Measurements from ENCODE around the gene C2. TPM values are rescaled to one million over a fixed set of nuclear protein-coding genes. Genes with fewer than 3 reads are reported as not detected.
A peak's percentile ranks its signal among the peaks of the same experiment; 100 is the strongest.

Gene C2
- total and polyA plus RNA-seq, 8 donors = 1.7 to 24.6 (median 4.9) TPM; not detected in 1

DNA sequence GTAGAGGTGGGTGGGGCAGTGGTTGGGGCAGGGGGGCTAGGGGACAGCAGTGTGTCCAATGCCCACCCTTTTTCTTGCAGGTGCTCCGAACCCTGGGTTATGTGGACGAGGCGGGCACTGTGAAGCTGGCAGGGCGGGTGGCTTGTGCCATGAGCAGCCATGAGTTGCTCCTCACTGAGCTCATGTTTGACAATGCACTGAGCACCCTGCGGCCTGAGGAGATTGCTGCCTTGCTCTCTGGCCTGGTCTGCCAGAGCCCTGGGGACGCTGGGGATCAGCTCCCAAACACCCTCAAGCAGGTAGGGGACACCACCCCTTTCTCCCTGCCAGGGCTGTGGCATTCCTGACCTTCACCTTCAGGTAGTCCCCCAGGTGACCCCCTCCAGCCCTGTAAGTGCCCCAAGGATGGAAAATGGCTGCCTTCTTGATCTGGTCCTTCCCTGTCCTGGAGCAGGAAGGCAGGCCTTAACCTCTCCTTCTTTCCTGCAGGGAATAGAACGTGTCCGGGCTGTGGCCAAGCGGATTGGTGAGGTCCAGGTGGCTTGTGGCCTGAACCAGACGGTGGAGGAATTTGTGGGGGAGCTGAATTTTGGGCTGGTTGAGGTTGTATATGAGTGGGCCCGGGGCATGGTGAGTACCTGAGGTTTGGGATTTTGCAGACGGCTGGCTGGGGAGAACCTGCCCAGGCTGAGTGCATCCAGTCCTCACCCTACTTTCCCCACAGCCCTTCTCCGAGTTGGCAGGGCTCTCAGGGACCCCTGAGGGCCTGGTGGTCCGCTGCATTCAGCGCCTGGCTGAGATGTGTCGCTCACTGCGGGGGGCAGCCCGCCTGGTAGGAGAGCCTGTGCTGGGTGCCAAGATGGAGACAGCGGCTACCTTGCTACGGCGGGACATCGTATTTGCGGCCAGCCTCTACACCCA is 41.5 kb downstream of the C2 start:
- TF ChIP-seq POLR2AphosphoS5 (IDR thresholded peaks at IDR 0.05) (no peak), POLR2A (IDR thresholded peaks at IDR 0.05) (no peak), EP300 (IDR thresholded peaks at IDR 0.05) (no peak)
- TF ChIP-seq, protein P1, sequence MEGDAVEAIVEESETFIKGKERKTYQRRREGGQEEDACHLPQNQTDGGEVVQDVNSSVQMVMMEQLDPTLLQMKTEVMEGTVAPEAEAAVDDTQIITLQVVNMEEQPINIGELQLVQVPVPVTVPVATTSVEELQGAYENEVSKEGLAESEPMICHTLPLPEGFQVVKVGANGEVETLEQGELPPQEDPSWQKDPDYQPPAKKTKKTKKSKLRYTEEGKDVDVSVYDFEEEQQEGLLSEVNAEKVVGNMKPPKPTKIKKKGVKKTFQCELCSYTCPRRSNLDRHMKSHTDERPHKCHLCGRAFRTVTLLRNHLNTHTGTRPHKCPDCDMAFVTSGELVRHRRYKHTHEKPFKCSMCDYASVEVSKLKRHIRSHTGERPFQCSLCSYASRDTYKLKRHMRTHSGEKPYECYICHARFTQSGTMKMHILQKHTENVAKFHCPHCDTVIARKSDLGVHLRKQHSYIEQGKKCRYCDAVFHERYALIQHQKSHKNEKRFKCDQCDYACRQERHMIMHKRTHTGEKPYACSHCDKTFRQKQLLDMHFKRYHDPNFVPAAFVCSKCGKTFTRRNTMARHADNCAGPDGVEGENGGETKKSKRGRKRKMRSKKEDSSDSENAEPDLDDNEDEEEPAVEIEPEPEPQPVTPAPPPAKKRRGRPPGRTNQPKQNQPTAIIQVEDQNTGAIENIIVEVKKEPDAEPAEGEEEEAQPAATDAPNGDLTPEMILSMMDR (IDR thresholded peaks at IDR 0.05) = no peak
- intact Hi-C loops (cut with DNase I; ENCODE audit: low total_unique reads) = no loop called here
- WGBS, 5 donors = 83 to 90% (median 87%) methylated on average over 9 to 23 of the region's 23 CpGs

GRCh38 chr6:31969712-31970603 is 42.4 kb downstream of the C2 start:
- H3K4me1 ChIP-seq = peaks cover 27 to 46% (median 37%) of the 10 kb centered on the region in 4 donors
- H3K4me3 ChIP-seq = peak overlapping the region in 2 of 4 donors; percentile 70 to 82
- peak overlapping the region in 4 of 5 donors; percentile 92 to 99 (median 96) for H3K27ac ChIP-seq
- no peaks in the 10 kb centered on the region for H3K9me3 ChIP-seq
- intact Hi-C loops (cut with DNase I; ENCODE audit: low total_unique reads) = no loop called here
- H3K36me3 ChIP-seq = peaks cover 46 to 69% (median 58%) of the 10 kb centered on the region in 4 donors
- WGBS, 5 donors = 66 to 80% (median 73%) methylated on average over 17 of the region's 17 CpGs
- TF ChIP-seq, protein P1 (IDR thresholded peaks at IDR 0.05) = no peak
- TF ChIP-seq EP300 (IDR thresholded peaks at IDR 0.05) = no peak
- no peak for TF ChIP-seq POLR2AphosphoS5 (IDR thresholded peaks at IDR 0.05)
- TF ChIP-seq POLR2A (IDR thresholded peaks at IDR 0.05) = no peak
- no peaks in the 10 kb centered on the region for H3K27me3 ChIP-seq
- no peak for DNase-seq

More for the DNA sequence above, 41.5 kb downstream of the C2 start:
- no peak for DNase-seq
- Histone ChIP-seq H3K4me3 (no peak overlapping the region), H3K9me3 (no peaks in the 10 kb centered on the region), H3K36me3 (peaks cover 51 to 69% (median 67%) of the 10 kb centered on the region in 4 donors), H3K27ac (peak overlapping the region in 1 of 5 donors; percentile 96), H3K4me1 (peaks cover 27 to 46% (median 34%) of the 10 kb centered on the region in 4 donors), H3K27me3 (no peaks in the 10 kb centered on the region)

DNA sequence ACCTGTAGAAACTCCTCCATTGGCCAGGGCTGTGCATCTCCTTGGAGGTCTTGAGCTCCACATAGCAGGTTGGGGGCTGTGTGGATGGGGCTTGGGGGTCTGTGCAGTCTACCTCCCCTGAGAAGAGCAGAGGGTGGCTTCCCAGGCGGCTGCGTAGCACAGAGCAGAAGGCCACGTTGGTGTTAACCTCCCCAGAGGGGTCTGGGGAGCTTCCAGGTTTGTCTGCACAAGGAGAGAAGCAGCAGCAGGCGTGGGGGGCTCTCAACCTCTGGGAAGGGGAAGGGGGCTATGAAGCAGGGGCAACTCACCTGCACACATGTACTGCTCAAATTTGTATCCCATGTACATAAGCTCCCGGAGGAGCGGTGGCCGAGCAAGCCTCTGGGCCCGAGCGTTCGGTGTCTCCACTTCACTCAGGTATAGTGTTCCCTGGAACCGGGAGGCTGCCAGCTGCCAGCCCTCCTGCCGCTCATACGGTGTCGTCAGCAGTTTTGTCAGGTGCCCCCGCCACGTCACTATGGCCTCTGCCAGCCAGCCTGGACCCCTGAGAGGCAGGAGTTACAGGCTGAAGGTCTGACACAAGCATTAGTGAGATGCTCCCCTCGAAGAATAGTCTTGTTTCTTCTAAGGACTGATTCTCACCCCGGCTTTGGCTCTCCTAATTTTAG is 43.2 kb downstream of the C2 start:
- DNase-seq = peak in 1 of 2 donors; percentile 35
- no peaks in the 10 kb centered on the region for H3K27me3 ChIP-seq
- WGBS, 5 donors = 51 to 76% (median 55%) methylated on average over 6 to 18 of the region's 18 CpGs
- H3K9me3 ChIP-seq = no peaks in the 10 kb centered on the region
- H3K36me3 ChIP-seq = peaks cover 42 to 67% (median 50%) of the 10 kb centered on the region in 4 donors
- peak overlapping the region; percentile 92 to 99 (median 96) for H3K27ac ChIP-seq
- H3K4me3 ChIP-seq = peak overlapping the region; percentile 62 to 82 (median 70)
- intact Hi-C loops (cut with DNase I; ENCODE audit: low total_unique reads) = no loop called here
- TF ChIP-seq POLR2A (IDR thresholded peaks at IDR 0.05) (no peak), POLR2AphosphoS5 (IDR thresholded peaks at IDR 0.05) (no peak), EP300 (IDR thresholded peaks at IDR 0.05) (no peak)
- TF ChIP-seq, protein P1 (IDR thresholded peaks at IDR 0.05) = no peak
- H3K4me1 ChIP-seq = peaks cover 27 to 46% (median 37%) of the 10 kb centered on the region in 4 donors

Data from stomach (tissue), 9 donors.